ENCODE measurements around the gene GRM8.

DNA sequence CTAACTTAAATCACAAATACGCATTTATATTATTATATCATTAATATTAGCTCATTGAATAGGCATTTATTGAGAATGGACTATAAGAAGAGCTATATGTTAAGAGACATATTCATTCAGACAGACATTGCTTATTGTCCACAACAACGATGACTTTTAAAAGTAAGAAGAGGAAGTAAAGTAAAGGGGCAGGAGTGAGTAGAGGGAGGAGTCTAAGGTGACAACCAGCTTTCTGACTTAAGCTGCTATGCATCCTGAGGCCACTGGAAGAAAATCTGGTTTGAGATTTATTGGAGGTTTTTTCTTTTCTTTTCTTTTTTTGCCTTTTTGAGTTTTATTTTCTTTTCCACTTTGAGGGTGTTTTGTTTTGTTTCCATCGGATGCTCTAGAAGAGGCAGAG lies 723.5 kb downstream of the GRM8 start:
- TF ChIP-seq ZNF510 (tag by site-specific recombination; IDR thresholded peaks at IDR 0.05; ENCODE audit: insufficient replicate concordance): no peak
- TF ChIP-seq, protein P1, sequence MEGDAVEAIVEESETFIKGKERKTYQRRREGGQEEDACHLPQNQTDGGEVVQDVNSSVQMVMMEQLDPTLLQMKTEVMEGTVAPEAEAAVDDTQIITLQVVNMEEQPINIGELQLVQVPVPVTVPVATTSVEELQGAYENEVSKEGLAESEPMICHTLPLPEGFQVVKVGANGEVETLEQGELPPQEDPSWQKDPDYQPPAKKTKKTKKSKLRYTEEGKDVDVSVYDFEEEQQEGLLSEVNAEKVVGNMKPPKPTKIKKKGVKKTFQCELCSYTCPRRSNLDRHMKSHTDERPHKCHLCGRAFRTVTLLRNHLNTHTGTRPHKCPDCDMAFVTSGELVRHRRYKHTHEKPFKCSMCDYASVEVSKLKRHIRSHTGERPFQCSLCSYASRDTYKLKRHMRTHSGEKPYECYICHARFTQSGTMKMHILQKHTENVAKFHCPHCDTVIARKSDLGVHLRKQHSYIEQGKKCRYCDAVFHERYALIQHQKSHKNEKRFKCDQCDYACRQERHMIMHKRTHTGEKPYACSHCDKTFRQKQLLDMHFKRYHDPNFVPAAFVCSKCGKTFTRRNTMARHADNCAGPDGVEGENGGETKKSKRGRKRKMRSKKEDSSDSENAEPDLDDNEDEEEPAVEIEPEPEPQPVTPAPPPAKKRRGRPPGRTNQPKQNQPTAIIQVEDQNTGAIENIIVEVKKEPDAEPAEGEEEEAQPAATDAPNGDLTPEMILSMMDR (tag by site-specific recombination; IDR thresholded peaks at IDR 0.05): no peak
- TF ChIP-seq ZNF664 (tag by site-specific recombination; IDR thresholded peaks at IDR 0.05): no peak
- no peak for TF ChIP-seq KLF7 (tag by site-specific recombination; IDR thresholded peaks at IDR 0.05; ENCODE audit: borderline replicate concordance)
